Measurements from ENCODE around the gene LMF2.

DNA sequence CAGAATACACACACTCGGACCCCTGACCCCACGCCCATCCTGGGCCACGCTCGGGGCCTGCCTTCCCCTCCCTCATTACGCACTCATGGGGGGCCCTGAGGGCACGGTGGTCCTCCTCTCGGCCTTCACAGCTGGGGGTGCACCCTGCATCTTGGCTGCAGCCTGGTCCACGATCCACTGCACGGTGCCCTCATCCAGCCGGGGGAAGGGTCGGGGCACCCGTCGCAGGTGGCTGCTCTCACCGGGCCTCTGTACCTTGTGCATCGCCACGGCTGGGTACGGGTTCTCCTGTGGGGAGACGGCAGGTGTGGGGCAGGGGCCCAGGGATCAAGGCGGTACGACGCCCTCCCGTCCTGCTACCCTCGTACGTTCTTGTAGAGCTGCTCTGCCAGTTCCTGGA is 43.1 kb downstream of the LMF2 start:
- TF ChIP-seq CTCF (conservative IDR thresholded peaks at IDR 0.05; ENCODE audit: low read depth, low read length) (no peak), EZH2phosphoT487 (IDR thresholded peaks at IDR 0.05; ENCODE audit: borderline replicate concordance, low read length) (no peak), EZH2 (IDR thresholded peaks at IDR 0.05; ENCODE audit: low read length, unreplicated experiment) (no peak)
